IMR-90 (cell line): ENCODE results near the gene UBASH3A. TPM values are rescaled to one million over a fixed set of nuclear protein-coding genes. Genes with fewer than 3 reads are reported as not detected.

ENCODE experiments used
- ATAC-seq: fragments of 200-7000 bp; cut with Tn5 transposase; 2 replicates; pipeline ENCODE4 v1.9.1; 2020; ENCODE audit warnings: low read depth, mild to moderate bottlenecking, moderate library complexity
- BruUV-seq: library from RNA; stranded (reverse); fragments of 400-500 nt; replicated peaks from 2 replicates; lab custom pipeline; 2021; lab: Mats Ljungman, UMichigan
- CTCF ChIA-PET: fragments of 300-600 bp; formaldehyde crosslinking; extraction: SDS; loops from one replicate; lab custom pipeline; 2021; ENCODE audit warnings: antibody characterized with exemption; lab: Yijun Ruan, JAX
- POLR2A ChIA-PET: fragments of 300-600 bp; sonication (Branson Sonifier 250); formaldehyde crosslinking; loops from one replicate; lab custom pipeline; 2022; ENCODE audit warnings: antibody characterized with exemption; ENCODE audit not compliant: unreplicated experiment; lab: Charles Lee
- DNase-seq: peaks from one replicate; pipeline ENCODE4 v3.0.0; 2013
- H2AFZ ChIP-seq: replicated peaks from 2 replicates; pipeline ENCODE3; 2013; ENCODE audit warnings: low read length, mild to moderate bottlenecking; ENCODE audit not compliant: poor library complexity
- H2AK5ac ChIP-seq: 2 replicates; pipeline ENCODE4 v1.6.1; 2013; ENCODE audit warnings: low read depth, low read length, inconsistent platforms
- H2AK9ac ChIP-seq: replicated peaks from 2 replicates; pipeline ENCODE3; 2013; ENCODE audit warnings: mild to moderate bottlenecking, low read depth, low read length, moderate library complexity; ENCODE audit not compliant: poor library complexity
- H2BK120ac ChIP-seq: 2 replicates; pipeline ENCODE4 v1.6.1; 2013; ENCODE audit warnings: low read depth, low read length, inconsistent platforms
- H2BK15ac ChIP-seq: 3 replicates; pipeline ENCODE4 v1.6.1; 2013; ENCODE audit warnings: low read depth, low read length, inconsistent platforms
- H2BK20ac ChIP-seq: 2 replicates; pipeline ENCODE4 v1.6.1; 2013; ENCODE audit warnings: low read depth, mild to moderate bottlenecking, inconsistent platforms, low read length, moderate library complexity
- H2BK5ac ChIP-seq: 2 replicates; pipeline ENCODE4 v1.6.1; 2013; ENCODE audit warnings: mild to moderate bottlenecking, low read depth, low read length, inconsistent platforms; ENCODE audit not compliant: poor library complexity, severe bottlenecking
- H3K14ac ChIP-seq: replicated peaks from 2 replicates; pipeline ENCODE4 v1.6.1; 2013; ENCODE audit warnings: low read depth, low read length, inconsistent platforms
- H3K18ac ChIP-seq: 2 replicates; pipeline ENCODE4 v1.6.1; 2013; ENCODE audit warnings: low read depth, low read length, control low read depth
- H3K23ac ChIP-seq: 2 replicates; pipeline ENCODE4 v1.6.1; 2013; ENCODE audit warnings: low read depth, low read length, inconsistent platforms
- H3K27ac ChIP-seq: 2 replicates; pipeline ENCODE4 v1.5.1; 2013; ENCODE audit warnings: mild to moderate bottlenecking, control low read depth, low read length; ENCODE audit not compliant: insufficient read depth
- H3K27me3 ChIP-seq: 2 replicates; pipeline ENCODE4 v1.6.1; 2013; ENCODE audit warnings: low read length; ENCODE audit not compliant: control insufficient read depth, insufficient read depth
- H3K36me3 ChIP-seq: 2 replicates; pipeline ENCODE4 v1.6.1; 2013; ENCODE audit warnings: low read length, mixed read lengths; ENCODE audit not compliant: control insufficient read depth, insufficient read depth
- H3K4ac ChIP-seq: 2 replicates; pipeline ENCODE4 v1.6.1; 2013; ENCODE audit warnings: low read depth, low read length, inconsistent platforms
- H3K4me1 ChIP-seq: 2 replicates; pipeline ENCODE4 v1.6.1; 2013; ENCODE audit warnings: low read length, mixed read lengths; ENCODE audit not compliant: control insufficient read depth, insufficient read depth
- H3K4me2 ChIP-seq: 2 replicates; pipeline ENCODE4 v1.6.1; 2013; ENCODE audit warnings: low read depth, mild to moderate bottlenecking, control low read depth, low read length, moderate library complexity
- H3K4me3 ChIP-seq: 2 replicates; pipeline ENCODE4 v1.5.1; 2013; ENCODE audit warnings: low read depth, mild to moderate bottlenecking, control low read depth, low read length, moderate library complexity; ENCODE audit not compliant: insufficient read depth
- H3K56ac ChIP-seq: 2 replicates; pipeline ENCODE4 v1.6.1; 2013; ENCODE audit warnings: low read length, inconsistent platforms; ENCODE audit not compliant: insufficient read depth; ENCODE audit errors: extremely low read depth
- H3K79me1 ChIP-seq, 2 experiments: 2 replicates each; pipeline ENCODE4 v1.6.1; 2013; ENCODE audit warnings: low read length in 2 of 2, inconsistent platforms in 1 of 2, low read depth in 1 of 2
- H3K9ac ChIP-seq: 2 replicates; pipeline ENCODE4 v1.6.1; 2013; ENCODE audit warnings: low read depth, low read length, control low read depth
- H3K9me1 ChIP-seq: 2 replicates; pipeline ENCODE4 v1.6.1; 2013; ENCODE audit warnings: low read length, inconsistent platforms; ENCODE audit not compliant: insufficient read depth
- H3K9me3 ChIP-seq: 2 replicates; pipeline ENCODE4 v1.6.1; 2013; ENCODE audit warnings: low read length; ENCODE audit not compliant: control insufficient read depth, insufficient read depth
- H4K20me1 ChIP-seq: 2 replicates; pipeline ENCODE4 v1.6.1; 2013; ENCODE audit warnings: low read length, inconsistent platforms; ENCODE audit not compliant: insufficient read depth
- H4K5ac ChIP-seq: 2 replicates; pipeline ENCODE4 v1.6.1; 2013; ENCODE audit warnings: mild to moderate bottlenecking, low read depth, low read length, control low read depth
- H4K8ac ChIP-seq, 2 experiments: 2 replicates each; pipeline ENCODE4 v1.6.1; 2013; ENCODE audit warnings: low read depth in 2 of 2, low read length in 2 of 2, control low read depth in 1 of 2, inconsistent platforms in 1 of 2
- H4K91ac ChIP-seq: 2 replicates; pipeline ENCODE4 v1.6.1; 2013; ENCODE audit warnings: low read depth, low read length, inconsistent platforms; ENCODE audit not compliant: insufficient read depth
- CEBPB ChIP-seq: IDR thresholded peaks from 2 replicates; pipeline ENCODE4 v1.6.1; 2012; ENCODE audit warnings: low read depth, low read length, improper control_type of control experiment
- CHD1 ChIP-seq: IDR thresholded peaks from 2 replicates; pipeline ENCODE4 v1.6.1; 2012; ENCODE audit warnings: low read depth, low read length, improper control_type of control experiment
- CTCF ChIP-seq: conservative IDR thresholded peaks from 2 replicates; pipeline ENCODE4 v1.5.1; 2012; ENCODE audit warnings: mild to moderate bottlenecking, low read depth, low read length, improper control_type of control experiment
- ELK1 ChIP-seq: fragments of 150-350 bp; IDR thresholded peaks from 2 replicates; pipeline ENCODE4 v1.6.1; 2016; ENCODE audit warnings: low read depth, mild to moderate bottlenecking, low read length, moderate library complexity, borderline replicate concordance
- FOS ChIP-seq: fragments of 150-350 bp; IDR thresholded peaks from 2 replicates; pipeline ENCODE4 v1.6.1; 2016; ENCODE audit warnings: low read depth, low read length
- MAFK ChIP-seq: IDR thresholded peaks from 2 replicates; pipeline ENCODE4 v1.6.1; 2012; ENCODE audit warnings: low read depth, low read length, improper control_type of control experiment
- MAZ ChIP-seq: IDR thresholded peaks from 2 replicates; pipeline ENCODE4 v1.6.1; 2012; ENCODE audit warnings: low read depth, mild to moderate bottlenecking, low read length, improper control_type of control experiment, moderate library complexity, borderline replicate concordance
- MXI1 ChIP-seq: IDR thresholded peaks from 2 replicates; pipeline ENCODE4 v1.6.1; 2012; ENCODE audit warnings: low read depth, mild to moderate bottlenecking, low read length, moderate library complexity, borderline replicate concordance
- NFE2L2 ChIP-seq: fragments of 150-350 bp; IDR thresholded peaks from 2 replicates; pipeline ENCODE4 v1.6.1; 2016; ENCODE audit warnings: low read depth, mild to moderate bottlenecking, low read length
- POLR2A ChIP-seq: IDR thresholded peaks from 2 replicates; pipeline ENCODE4 v1.6.1; 2012; ENCODE audit warnings: mild to moderate bottlenecking, low read depth, low read length
- RAD21 ChIP-seq: IDR thresholded peaks from 2 replicates; pipeline ENCODE4 v1.6.1; 2012; ENCODE audit warnings: low read length, improper control_type of control experiment
- RCOR1 ChIP-seq: IDR thresholded peaks from 2 replicates; pipeline ENCODE4 v1.6.1; 2012; ENCODE audit warnings: mild to moderate bottlenecking, low read length, improper control_type of control experiment; ENCODE audit not compliant: insufficient replicate concordance
- RFX5 ChIP-seq: IDR thresholded peaks from 2 replicates; pipeline ENCODE4 v1.8.0; 2012; ENCODE audit warnings: low read depth, mild to moderate bottlenecking, low read length, moderate library complexity
- SMC3 ChIP-seq: fragments of 150-350 bp; IDR thresholded peaks from 2 replicates; pipeline ENCODE4 v1.6.1; 2016; ENCODE audit warnings: low read depth, mild to moderate bottlenecking, antibody characterized with exemption, low read length, moderate library complexity
- USF2 ChIP-seq: fragments of 150-350 bp; IDR thresholded peaks from 2 replicates; pipeline ENCODE4 v1.6.1; 2017; ENCODE audit warnings: mild to moderate bottlenecking, antibody characterized with exemption, low read length, low read depth
- WGBS, 2 experiments: methylation state at CpG; one replicate each; pipeline versions ENCODE4 v1.1.5 to v1.1.7; 2013; ENCODE audit warnings: missing lambda C conversion rate in 2 of 2; ENCODE audit not compliant: insufficient read length in 1 of 2; ENCODE audit errors: extremely low coverage in 2 of 2; 5-methylcytosine and 5-hydroxymethylcytosine counted together
- dilution Hi-C: fragments of 300-500 bp; cut with HindIII; formaldehyde crosslinking; loops from one replicate; pipeline ENCODE4 v1.14.3; 2018; ENCODE audit warnings: low sequenced_read_pairs; ENCODE audit not compliant: unreplicated experiment
- in situ Hi-C: fragments of 300-500 bp; cut with MboI; formaldehyde crosslinking; loops from 3 replicates; pipeline ENCODE4 v1.14.3; 2019; ENCODE audit warnings: low sequenced_read_pairs, inconsistent platforms, mixed read lengths
- intact Hi-C: fragments of 100-400 bp; cut with micrococcal nuclease; formaldehyde crosslinking; loops from 2 replicates; pipeline ENCODE4 v1.10.0; 2022
- polyA plus RNA-seq, 3 experiments: library from polyadenylated mRNA; depleted of rRNA; stranded (reverse); fragments of >200 nt; gene quantifications; 2 replicates each; pipeline ENCODE4 v1.2.3, GENCODE V29; 2012; ENCODE audit warnings: low replicate concordance in 1 of 3
- total RNA-seq: library from RNA; depleted of rRNA; stranded (reverse); fragments of >200 nt; gene quantifications from 2 replicates; pipeline ENCODE4 v1.2.3, GENCODE V29; 2012

Gene UBASH3A
- total and polyA plus RNA-seq, 2 of the 4 experiments (the other 2 are of a cell fraction): not detected

- Histone ChIP-seq H2AK5ac (no peak overlapping the region), H3K56ac (no peak overlapping the region), H2BK5ac (no peak overlapping the region), H4K8ac (no peak overlapping the region), H3K27me3 (peaks cover 6% of the 10 kb centered on the region), H3K79me1 (no peaks in the 10 kb centered on the region), H2BK20ac (no peak overlapping the region), H3K4ac (no peak overlapping the region), H3K36me3 (no peaks in the 10 kb centered on the region), H4K20me1 (no peaks in the 10 kb centered on the region), H3K4me1 (no peaks in the 10 kb centered on the region), H2BK15ac (no peak overlapping the region), H3K14ac (no peak overlapping the region), H4K5ac (no peak overlapping the region), H2AK9ac (no peak overlapping the region), H3K9ac (no peak overlapping the region), H2AFZ (no peak overlapping the region), H3K4me3 (no peak overlapping the region), H4K91ac (no peak overlapping the region), H3K9me3 (no peaks in the 10 kb centered on the region; the same call in 1 of the 2 replicates), H3K4me2 (no peak overlapping the region), H3K18ac (no peak overlapping the region), H3K9me1 (no peaks in the 10 kb centered on the region), H3K27ac (no peak overlapping the region), H2BK120ac (no peak overlapping the region), H3K23ac (no peak overlapping the region)
- 86% methylated on average over 1 of the region's 1 CpG; no CpG with 5 or more reads in 1 of the 2 experiments for WGBS, 2 experiments
- CTCF ChIA-PET: no interaction called here
- POLR2A ChIA-PET: no interaction called here
- ATAC-seq (no peak), DNase-seq (no peak)
- no TSS peak for BruUV-seq
- intact Hi-C loops: no loop called here
- dilution Hi-C loops: no loop called here
- in situ Hi-C loops: no loop called here
- TF ChIP-seq MAFK (no peak), SMC3 (no peak), FOS (no peak), NFE2L2 (no peak), USF2 (no peak), ELK1 (no peak), RAD21 (no peak), RCOR1 (no peak), RFX5 (no peak), MXI1 (no peak), MAZ (no peak), CEBPB (no peak), CTCF (no peak), CHD1 (no peak), POLR2A (no peak)
Measured at GRCh38 chr21:42429021-42429420, 25.3 kb downstream of the UBASH3A start.
